Tibial artery (tissue), 4 donors: Measurements from ENCODE around the gene MRPS6.

ENCODE experiments used
- DNase-seq, 2 donors: peaks; one replicate each; pipeline ENCODE4 v3.0.0-alpha.2; 2019
- H3K27ac ChIP-seq, 2 donors: fragments of 200-600 bp; sonication (generic) in 1 of 2; 1 replicate in 1 of 2; 2 replicates in 1 of 2; pipeline ENCODE4 v1.5.1; 2018 to 2019; ENCODE audit warnings: mild to moderate bottlenecking in 1 of 2
- H3K27me3 ChIP-seq, 2 donors: fragments of 200-600 bp; sonication (generic) in 1 of 2; one replicate each; pipeline versions ENCODE4 v1.5.1 to v1.6.0; 2016 to 2019
- H3K36me3 ChIP-seq, 3 donors: fragments of 200-600 bp; sonication (generic) in 2 of 3; one replicate each; pipeline ENCODE4 v1.5.1; 2016 to 2019; ENCODE audit warnings: mild to moderate bottlenecking in 2 of 3
- H3K4me1 ChIP-seq, 4 donors: fragments of 200-600 bp; sonication (generic) in 2 of 4; 1 replicate in 3 of 4; 2 replicates in 1 of 4; pipeline ENCODE4 v1.5.1; 2016 to 2019
- H3K4me3 ChIP-seq, 2 donors: fragments of 200-600 bp; sonication (generic) in 1 of 2; 1 replicate in 1 of 2; 2 replicates in 1 of 2; pipeline ENCODE4 v1.5.1; 2018 to 2019; ENCODE audit warnings: mild to moderate bottlenecking in 2 of 2
- H3K9me3 ChIP-seq, 3 donors: fragments of 200-600 bp; sonication (generic) in 1 of 3; one replicate each; pipeline ENCODE4 v1.5.1; 2016 to 2019
- CTCF ChIP-seq, 2 experiments: fragments of 200-600 bp in 1 of 2; fragments of 450-650 bp in 1 of 2; IDR thresholded peaks; one replicate each; pipeline ENCODE4 v1.5.1; 2017 to 2019; ENCODE audit warnings: antibody characterized with exemption in 2 of 2, mild to moderate bottlenecking in 1 of 2, moderate library complexity in 1 of 2
- intact Hi-C: fragments of 100-400 bp; cut with DNase I; formaldehyde crosslinking; loops from one replicate; pipeline ENCODE4 v1.15.0; 2023; ENCODE audit warnings: low total_unique reads

MRPS6 gene

GRCh38 chr21:34170886-34171285 lies 97.5 kb downstream of the MRPS6 start:
- DNase-seq: no peak
- Histone ChIP-seq H3K36me3 (peaks cover 23 to 28% (median 24%) of the 10 kb centered on the region in 3 donors), H3K27ac (no peak overlapping the region), H3K9me3 (peaks cover 12 to 36% (median 24%) of the 10 kb centered on the region in 3 donors), H3K27me3 (no peaks in the 10 kb centered on the region), H3K4me1 (no peaks in the 10 kb centered on the region), H3K4me3 (no peak overlapping the region)
- intact Hi-C loops: no loop called here
- no peak for TF ChIP-seq CTCF (IDR thresholded peaks at IDR 0.05)

GRCh38 chr21:34174470-34174869 lies 101.1 kb downstream of the MRPS6 start:
- no peak for TF ChIP-seq CTCF (IDR thresholded peaks at IDR 0.05)
- intact Hi-C loops: no loop called here
- no peak for DNase-seq
- peaks cover 0 to 4% (median 0%) of the 10 kb centered on the region in 3 donors for H3K9me3 ChIP-seq
- no peaks in the 10 kb centered on the region for H3K27me3 ChIP-seq
- H3K4me3 ChIP-seq: no peak overlapping the region
- H3K36me3 ChIP-seq: peaks cover 0 to 5% (median 0%) of the 10 kb centered on the region in 3 donors
- H3K27ac ChIP-seq: no peak overlapping the region
- H3K4me1 ChIP-seq: peaks cover 0 to 8% (median 0%) of the 10 kb centered on the region in 4 donors

- no peak overlapping the region for H3K4me3 ChIP-seq
- H3K9me3 ChIP-seq: peaks cover 0 to 4% (median 0%) of the 10 kb centered on the region in 3 donors
- DNase-seq: no peak
- peaks cover 0 to 5% (median 0%) of the 10 kb centered on the region in 3 donors for H3K36me3 ChIP-seq
- intact Hi-C loops: no loop called here
- no peaks in the 10 kb centered on the region for H3K27me3 ChIP-seq
- H3K4me1 ChIP-seq: peaks cover 0 to 23% (median 10%) of the 10 kb centered on the region in 4 donors
- H3K27ac ChIP-seq: no peak overlapping the region
- no peak for TF ChIP-seq CTCF (IDR thresholded peaks at IDR 0.05)
Observed at GRCh38 chr21:34176448-34176847, 103.1 kb downstream of the MRPS6 start.

GRCh38 chr21:34177919-34178567 lies 104.7 kb downstream of the MRPS6 start:
- no peak for DNase-seq
- no peak for TF ChIP-seq CTCF (IDR thresholded peaks at IDR 0.05)
- H3K27ac ChIP-seq: peak overlapping the region in 1 of 2 donors; percentile 76
- H3K27me3 ChIP-seq: no peaks in the 10 kb centered on the region
- H3K36me3 ChIP-seq: no peaks in the 10 kb centered on the region
- intact Hi-C loops: no loop called here
- no peak overlapping the region for H3K4me3 ChIP-seq
- no peaks in the 10 kb centered on the region for H3K9me3 ChIP-seq
- H3K4me1 ChIP-seq: peaks cover 0 to 39% (median 15%) of the 10 kb centered on the region in 4 donors

- intact Hi-C loops: no loop called here
- Histone ChIP-seq H3K27ac (peak overlapping the region; percentile 65 to 76), H3K4me1 (peaks cover 0 to 52% (median 23%) of the 10 kb centered on the region in 4 donors), H3K9me3 (no peaks in the 10 kb centered on the region), H3K27me3 (no peaks in the 10 kb centered on the region), H3K4me3 (peak overlapping the region; percentile 38 to 48), H3K36me3 (no peaks in the 10 kb centered on the region)
- no peak for DNase-seq
- TF ChIP-seq CTCF (IDR thresholded peaks at IDR 0.05): no peak
Observed at GRCh38 chr21:34179204-34179935, 106.0 kb downstream of the MRPS6 start.
